GM21717 (cell line): Measurements from ENCODE around the gene NKAPL.

Source experiments
- ATAC-seq: cut with Tn5 transposase; IDR thresholded peaks from one replicate; pipeline ENCODE4 v1.9.1; 2021; ENCODE audit warnings: mild to moderate bottlenecking, moderate library complexity; ENCODE audit not compliant: unreplicated experiment

Gene NKAPL

DNA sequence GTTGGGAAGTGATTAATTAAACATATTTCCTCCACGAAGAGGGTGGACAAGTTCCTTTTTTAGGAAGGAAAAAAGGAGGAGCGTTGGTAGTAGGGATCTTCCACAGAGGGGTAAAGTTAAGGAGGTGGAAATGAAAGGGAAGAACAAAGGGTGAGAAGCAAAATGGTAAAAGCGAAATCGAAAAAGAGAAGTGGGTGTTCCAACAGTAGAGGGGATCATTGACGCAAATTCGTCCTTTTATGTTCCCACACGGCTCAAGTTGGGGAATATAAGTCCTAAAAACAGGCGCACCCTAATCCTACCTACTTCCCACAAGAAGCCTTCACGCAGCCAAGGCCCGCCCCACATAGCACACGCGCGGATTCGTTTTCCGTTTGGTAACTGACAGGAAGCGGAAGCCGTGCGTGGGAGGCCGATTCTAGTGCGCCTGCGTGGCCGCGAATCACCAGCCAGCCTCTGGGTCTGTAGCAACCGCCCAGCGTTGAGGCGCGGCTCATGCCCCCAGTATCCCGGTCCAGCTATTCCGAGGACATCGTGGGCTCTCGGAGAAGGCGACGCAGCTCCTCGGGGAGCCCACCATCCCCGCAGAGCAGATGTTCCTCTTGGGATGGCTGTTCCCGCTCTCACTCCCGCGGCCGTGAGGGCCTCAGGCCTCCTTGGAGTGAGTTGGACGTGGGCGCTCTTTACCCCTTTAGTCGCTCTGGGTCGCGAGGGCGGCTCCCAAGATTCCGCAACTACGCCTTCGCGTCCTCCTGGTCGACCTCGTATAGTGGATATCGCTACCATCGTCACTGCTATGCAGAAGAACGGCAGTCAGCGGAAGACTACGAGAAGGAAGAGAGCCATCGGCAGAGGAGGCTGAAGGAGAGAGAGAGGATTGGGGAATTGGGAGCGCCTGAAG is at the start of gene NKAPL:
TSS of gene NKAPL (plus strand) at position 421 of the 901 bp plus-strand sequence. CDS start at position 496, 75 bp downstream.
- no peak for ATAC-seq

DNA sequence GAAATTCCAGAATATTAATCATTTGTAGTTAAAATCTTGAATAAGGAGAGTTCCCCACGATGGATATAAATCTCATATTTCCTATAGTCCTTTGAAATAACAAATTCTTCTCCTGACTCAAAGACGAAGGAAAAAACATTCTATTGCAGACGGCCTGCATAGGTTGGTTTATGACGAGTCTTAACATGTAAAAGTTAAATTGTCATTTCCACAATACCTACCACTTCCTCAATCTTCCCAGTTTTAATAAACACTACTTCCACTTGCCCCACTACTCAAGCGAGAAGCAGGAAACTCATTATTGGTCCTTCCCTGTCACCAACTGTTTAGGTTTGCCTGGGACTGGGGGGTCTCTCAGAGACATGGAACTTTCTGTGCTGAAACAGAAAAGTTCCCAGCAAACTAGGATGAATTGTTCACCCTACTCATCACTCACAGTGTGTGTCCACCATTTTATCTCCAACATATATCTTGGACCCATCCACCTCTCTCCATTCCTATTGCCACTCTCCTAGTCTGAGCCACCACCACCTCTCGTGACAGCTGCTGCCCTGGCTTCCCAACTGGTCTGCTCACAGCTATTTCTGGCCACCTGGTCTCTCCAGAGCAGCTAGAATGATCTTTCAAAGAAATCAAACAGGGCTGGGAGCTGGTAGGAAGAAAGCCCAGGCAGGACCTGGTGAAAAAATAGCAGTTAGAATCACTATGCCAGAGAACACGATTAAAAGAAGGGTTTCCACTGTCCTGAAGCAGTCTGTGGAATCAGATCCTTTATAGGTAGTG is 49.2 kb upstream of the NKAPL start:
- ATAC-seq = no peak

DNA sequence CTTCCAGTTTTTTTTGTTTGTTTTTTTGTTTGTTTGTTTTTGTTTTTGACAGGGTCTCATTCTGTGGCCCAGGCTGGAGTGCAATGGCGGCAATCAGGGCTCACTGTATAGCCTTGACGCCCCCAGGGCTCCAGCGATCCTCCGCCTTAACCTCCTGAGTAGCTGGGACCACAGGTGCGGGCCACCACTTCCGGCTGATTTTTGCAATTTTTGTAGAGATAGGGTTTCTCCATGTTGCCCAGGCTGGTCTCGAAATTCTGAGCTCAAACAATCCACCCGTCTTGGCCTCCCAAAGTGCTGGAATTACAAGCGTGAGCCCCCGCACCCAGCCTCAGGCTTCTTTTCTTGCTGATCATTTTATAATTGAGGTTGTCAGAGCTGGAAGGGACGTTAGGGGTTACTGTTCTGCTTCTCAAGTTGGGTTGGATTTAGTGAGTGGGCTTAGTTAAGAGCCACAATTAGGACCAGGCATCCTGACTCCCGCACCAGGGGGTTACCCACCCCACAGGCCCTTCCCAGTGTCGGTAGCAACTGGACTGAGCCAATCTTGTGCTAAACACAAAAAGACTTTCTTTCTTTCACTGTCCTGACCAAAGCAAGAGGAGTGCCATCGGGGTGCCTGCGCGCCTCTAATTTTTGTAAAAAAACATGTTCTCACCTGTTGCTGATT is 47.1 kb upstream of the NKAPL start:
- peak; percentile 34 for ATAC-seq

DNA sequence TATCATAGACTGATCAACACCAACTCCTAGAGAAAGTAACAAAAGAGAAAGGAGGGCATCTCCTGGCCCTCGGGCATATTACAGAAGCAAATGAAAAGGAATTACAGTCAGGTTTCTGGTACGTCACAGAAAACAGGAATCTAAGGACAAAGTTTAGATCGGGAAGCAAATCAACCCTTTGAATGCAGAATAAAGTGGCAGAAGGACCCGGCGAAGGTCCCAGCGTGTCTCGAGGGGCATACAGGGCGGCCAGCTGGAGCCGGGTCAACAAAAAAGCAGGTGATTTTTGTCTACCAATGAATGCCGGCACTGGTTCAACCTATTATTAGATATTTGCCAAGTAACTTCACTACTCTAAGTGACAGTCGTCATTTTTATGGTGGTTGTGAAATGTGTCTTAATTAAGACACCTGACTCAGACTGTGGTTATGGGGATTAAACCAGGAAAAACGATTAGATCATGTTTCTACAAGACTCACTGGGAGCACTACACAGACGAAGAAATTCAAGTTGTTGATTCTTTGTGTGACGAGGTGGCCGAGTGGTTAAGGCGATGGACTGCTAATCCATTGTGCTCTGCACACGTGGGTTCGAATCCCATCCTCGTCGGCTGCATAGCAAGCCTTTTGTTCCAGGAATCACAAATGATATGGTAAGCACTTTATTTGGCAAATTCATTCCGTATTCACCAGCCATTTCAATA is 46.4 kb upstream of the NKAPL start:
- peak; percentile 54 for ATAC-seq

DNA sequence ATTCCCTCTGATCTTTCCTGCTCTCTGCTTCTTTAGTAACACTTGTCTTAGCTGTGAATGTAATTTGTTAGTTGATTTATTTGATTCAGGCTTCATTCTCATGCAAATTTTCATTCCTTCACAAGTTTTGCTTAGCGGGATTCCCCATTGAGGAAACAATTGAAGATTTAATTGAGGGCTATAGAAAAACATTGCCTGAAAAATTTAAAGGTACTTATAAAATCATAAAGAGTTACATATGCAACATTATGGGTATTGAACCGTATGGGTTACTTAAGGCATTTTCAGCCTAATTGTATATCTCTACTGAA is 45.9 kb upstream of the NKAPL start:
- no peak for ATAC-seq

DNA sequence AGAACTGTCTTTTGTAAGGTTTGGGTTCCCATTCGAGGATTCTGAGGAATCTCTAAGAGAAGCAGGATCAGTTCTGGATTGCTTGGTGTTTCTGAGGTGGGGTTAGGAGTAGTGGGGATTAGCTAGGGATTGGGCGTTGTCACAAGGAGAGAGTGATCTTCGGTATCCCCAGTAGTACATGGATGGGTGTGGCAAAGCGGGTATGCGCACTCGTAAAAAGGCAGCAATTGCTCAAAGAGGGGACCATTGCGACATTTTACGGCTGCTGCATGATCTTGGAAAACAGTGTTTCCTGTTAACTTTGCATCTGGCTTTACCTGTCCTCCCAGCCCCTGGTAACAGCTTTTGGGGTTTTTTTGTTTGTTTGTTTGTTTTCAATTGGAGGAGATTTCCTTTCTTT is 43.7 kb upstream of the NKAPL start:
- no peak for ATAC-seq

DNA sequence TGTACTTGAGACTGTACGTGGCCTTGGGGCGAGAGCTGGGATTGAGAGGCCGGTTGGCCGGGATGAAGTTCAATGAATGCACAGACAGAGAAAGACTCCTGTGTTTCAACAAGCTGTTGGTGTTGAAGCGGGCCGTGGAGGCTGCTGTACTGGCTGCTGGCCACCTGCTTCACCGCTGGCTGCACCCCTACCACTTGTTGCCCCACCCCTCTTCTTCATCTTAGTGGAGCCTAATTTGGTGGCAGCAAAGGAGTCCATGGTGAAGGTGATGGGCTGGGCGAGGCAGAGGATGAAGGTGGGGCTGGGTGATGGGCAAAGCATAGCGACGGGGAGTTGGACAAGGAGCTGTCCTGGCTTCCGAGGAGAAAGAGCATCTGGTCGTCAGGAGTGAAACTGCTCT is 41.2 kb upstream of the NKAPL start:
- ATAC-seq = no peak

DNA sequence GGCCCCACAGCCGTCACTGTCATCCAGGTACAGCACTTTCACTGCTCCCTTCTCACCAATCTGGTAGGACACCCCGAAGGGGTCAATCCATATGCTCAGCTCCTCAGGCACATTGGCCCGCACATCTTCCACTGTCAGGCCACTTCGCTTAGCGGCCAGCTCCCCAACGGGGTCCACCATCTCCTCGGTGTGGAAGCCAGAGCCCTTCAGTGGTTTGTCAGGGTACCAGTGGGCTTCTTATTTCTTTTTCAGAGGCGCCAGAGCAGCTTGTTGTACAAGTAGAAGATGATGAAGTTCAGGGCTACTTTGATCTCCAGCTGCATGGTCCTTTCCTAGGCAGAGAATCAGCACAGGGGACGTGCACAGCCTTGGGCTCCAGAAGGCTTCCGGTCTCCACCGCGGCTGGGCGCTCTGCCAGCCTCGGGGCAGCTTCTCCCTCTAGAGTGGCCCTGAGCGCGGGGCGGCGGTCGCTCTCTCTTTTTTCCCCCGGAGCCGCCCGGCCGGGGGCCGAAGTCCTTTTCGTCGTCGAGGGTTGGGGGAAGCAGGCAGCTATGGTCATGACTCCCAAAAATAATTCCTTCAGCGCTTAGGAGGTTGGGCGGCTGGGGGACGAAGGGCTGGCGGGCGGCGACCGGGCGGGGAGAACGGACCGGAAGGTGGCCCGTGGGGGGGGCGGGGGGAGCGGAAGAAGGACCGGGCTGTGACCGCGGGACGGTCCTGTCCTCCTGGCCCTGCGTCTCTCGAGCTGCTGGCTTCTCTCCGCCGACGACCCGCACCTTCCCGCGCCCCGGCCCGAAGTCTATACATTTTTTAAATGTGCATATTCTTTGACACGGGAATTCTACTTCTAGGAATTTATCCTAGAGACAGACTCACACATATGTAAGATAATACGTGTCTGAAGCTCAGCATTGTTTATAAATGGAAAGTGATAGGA is 40.5 kb upstream of the NKAPL start:
- ATAC-seq = no peak

DNA sequence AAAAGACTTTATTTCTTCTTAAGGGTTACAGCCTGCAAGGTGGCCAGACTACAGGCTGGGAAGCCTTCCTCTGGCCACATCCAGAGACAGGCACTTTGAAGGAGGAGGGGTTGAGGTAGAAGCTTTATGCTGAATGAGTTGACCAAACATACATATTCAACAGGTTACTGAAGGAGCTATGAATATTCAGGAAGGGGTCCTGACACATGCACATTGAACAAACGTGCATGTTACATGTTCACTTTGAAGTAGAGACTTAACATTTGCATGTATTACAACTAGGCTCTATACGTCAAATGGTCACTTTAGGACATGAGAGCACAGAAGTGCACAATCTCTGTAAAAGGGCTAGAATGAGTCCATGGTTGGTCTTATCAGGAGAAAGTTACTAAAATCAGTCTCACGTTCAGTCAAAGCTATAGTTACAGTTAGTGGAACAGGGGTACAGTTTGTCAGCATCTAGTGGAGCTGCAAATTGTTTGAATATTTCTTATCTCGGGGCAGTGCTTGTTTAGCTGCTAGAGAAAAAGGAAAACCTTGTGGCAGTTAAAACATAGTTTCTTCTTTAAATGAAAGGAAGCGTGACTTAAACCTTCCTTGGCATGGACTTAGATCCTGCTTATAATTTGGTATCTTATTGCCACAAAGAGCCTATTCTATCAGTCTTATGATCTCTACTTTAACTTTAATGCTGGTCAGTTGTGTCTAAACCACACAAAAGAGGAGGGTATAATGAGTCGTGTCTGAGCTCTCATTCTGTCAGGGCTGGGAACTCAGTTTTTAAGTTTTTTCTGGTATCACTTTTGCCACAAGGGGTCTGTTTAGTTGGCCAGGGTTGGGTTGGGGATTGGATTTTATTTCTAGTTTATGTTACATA is 38.6 kb upstream of the NKAPL start:
- ATAC-seq = no peak

DNA sequence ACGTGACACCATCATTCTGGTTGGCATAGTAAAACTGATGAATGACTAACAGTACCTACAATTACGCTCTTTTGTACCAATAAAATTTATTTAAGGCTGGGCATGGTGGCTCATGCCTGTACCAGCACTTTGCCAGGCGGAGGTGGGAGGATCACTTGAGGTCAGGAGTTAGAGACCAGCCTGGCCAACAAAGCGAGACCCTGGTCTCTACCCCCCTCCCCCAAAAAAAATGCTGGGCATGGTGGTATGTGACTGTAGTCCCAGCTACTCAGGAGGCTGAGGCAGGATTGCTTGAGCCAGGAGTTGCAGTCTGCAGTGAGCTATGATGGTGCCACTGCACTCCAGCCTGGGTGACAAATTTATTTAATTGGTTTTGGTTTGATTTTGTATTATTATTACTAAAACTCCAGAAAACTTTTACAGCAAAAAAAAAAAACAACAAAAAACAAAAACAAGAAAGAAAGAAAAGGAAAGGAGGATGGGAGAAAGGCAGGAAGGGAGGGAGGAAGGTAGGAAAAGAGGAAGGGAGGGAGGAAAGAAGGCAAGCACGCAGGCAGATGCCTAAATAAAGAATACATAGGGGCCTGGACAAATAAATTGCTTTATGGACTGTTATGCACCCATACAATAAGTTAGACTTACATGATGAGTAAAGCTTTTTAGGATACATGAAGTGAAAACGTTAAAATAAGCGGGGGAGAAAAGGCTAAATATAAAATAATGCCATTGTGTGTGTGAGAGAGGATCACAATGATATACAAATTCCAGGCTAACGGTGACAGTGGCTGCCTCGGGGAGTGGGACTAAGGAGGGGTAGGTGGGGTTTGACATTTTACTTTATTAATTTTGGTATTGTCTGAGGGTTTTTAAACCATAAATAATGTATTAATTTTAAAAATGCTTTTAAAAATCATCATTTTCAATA is 34.7 kb upstream of the NKAPL start:
- no peak for ATAC-seq

DNA sequence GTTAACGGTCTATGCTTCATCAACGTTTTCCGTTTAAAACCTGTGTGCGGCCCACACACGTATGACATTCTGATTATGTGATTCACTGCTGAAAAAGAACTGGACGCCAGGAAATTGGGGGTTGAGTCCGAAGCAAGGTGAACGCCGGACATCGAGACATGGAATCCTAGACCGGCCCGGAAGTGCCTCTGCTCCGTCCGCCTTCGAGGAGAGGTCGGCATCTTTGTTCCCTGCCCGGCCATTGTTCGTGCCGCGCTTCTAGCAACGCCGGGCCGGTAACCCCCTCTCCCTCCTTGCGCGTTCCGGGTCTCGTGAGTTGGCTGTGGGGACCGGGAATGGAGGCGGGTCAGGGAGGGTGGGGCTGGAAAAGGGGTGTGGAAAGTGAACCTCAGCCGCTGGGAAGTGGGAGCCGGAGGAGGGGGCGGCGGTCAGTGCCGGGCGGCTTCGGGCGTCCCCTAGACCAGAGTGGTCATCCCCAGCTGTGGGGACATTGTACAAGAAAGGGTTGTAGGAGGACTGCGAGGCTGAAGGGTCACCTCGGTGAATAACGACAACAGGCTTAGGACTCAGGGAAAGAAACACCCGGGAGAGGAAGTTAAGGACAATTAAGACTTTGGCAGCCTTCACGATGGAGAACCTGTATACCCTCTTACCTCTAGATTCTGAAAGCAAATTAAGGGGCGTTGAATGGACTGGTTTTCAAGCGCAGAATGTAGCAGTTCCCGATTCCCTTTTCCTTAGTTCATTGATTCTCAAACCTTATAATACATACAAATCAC is 33.9 kb upstream of the NKAPL start, which contains the start of gene ZSCAN9:
TSS of gene ZSCAN9 (plus strand) at position 220 of the 779 bp plus-strand sequence. CDS start 1,810 bp downstream, outside the sequence.
- peak; percentile 75 for ATAC-seq

DNA sequence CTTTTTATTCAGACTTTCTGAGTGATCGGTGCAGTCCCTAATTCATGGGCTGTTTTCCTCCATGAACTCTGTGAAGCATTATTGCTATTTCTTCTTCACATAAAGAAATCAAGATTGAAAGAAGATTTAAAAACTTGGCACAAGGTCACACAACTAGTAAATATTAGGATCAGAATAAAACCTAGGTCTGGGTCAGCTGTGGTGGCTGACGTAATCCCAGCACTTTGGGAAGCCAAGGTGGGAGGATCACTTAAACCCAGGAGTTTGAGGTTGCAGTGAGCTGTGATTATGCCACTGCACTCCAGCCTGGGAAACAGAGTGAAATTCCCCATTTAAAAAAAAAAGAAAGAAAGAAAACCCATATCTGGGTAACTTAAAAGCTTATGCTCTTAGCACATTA is 32.6 kb upstream of the NKAPL start:
- ATAC-seq = no peak

DNA sequence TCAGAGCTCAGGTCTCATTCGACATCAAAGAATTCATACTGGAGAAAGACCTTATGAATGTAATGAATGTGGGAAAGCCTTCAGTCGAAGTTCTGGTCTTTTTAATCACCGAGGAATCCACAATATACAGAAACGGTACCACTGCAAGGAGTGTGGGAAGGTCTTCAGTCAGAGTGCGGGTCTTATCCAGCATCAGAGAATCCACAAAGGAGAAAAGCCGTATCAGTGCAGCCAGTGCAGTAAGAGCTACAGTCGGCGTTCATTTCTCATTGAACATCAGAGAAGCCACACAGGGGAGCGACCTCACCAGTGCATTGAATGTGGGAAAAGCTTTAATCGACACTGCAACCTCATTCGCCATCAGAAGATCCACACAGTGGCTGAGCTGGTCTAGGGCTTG is 26.3 kb upstream of the NKAPL start:
- ATAC-seq = no peak

DNA sequence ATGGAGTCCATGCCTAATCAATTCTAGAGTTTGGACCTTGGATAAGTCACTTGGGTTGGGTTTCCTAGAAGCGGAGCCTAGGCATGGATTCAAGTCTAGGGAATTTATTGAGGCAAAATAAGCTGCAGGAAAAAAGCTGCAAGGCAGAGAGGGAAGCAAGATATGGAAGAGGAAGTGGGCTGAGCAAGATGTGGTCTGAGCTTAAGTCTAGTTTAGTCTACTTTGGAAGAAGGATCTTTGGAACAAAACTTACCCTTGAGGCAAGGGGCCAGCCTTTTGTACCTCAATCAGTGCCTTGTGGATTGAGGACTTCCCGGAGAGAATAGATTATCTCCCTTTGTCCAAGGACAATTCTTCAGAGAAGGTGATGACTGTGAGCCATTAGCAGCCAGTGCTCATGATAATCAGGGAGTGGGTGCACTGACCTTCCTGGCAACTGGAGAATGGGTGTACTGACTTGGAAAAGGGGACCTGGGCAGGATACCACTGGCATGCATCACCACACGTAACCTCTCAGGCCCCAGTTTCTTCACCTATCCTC is 23.1 kb upstream of the NKAPL start:
- no peak for ATAC-seq

DNA sequence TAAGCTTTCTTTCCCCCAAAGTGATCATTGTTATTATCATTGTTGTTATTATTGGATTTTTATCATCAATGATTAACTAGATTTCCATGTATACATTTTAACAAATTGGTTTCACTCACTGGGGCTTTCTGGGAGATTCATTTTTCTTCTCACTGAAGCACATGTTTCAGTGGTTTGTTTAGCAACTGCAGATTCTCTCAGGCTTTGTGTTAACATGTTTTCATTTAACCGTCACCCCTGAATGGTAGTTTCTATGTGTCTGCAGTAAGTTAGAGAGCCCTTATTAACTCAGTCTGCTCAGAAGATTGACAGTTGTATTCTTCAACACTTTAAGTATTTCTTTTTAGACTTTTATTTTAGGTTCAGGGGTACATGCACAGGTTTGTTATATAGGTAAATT is 19.5 kb upstream of the NKAPL start:
- no peak for ATAC-seq

DNA sequence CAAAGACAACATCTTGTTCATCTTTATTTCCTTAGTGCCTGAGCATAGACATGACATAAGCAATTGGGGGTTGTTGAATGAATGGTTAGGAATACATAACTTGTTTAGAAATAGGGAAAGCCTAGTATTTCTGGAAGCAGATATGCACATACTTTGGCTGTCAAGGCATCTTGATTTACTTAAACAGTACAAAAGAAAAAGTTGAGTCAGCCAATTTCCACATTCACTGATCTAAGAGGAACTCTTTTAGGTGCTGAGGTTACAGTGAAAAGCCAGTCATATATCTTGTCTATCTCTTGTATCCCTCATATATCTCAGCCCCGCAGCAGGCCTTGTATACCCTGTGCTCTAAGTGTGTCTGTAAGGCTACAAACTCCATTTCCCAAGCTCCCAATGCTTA is 18.6 kb upstream of the NKAPL start:
- ATAC-seq = no peak

DNA sequence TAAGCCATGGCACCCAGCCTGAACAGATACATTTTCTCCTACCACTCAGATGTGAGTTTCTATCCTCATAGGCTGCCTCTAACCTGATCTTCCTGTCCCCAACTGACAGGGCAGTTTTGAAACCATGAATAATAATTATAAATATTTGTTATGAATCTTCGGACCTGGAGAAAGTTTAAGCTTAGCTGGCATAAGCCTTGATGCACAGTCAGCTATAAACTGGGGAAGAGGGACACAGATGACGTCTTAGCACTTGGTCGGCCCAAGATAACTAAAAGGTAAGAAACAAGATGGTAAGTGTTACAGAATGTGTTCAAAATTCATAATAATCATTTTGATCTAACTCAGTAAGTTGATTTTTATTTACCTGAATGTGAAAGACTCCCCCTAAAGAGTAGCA is 15.2 kb upstream of the NKAPL start:
- no peak for ATAC-seq
